H9 (cell line): Measurements from ENCODE around the gene TESK2. TPM values are rescaled to one million over a fixed set of nuclear protein-coding genes. Genes with fewer than 3 reads are reported as not detected.

Source experiments
- DNase-seq: peaks from one replicate; pipeline ENCODE4 v3.0.0-alpha.2; 2017
- H2AFZ ChIP-seq: one replicate; pipeline ENCODE4 v1.6.1; 2013; ENCODE audit warnings: mild to moderate bottlenecking, low read length, control low read depth, moderate library complexity
- H2AK5ac ChIP-seq: 2 replicates; pipeline ENCODE4 v1.6.1; 2013; ENCODE audit warnings: low read length, control low read depth, mixed read lengths; ENCODE audit not compliant: insufficient read length
- H2BK120ac ChIP-seq: one replicate; pipeline ENCODE4 v1.6.1; 2013; ENCODE audit warnings: low read depth, mild to moderate bottlenecking, low read length, control low read depth, inconsistent platforms; ENCODE audit not compliant: poor library complexity, severe bottlenecking
- H2BK12ac ChIP-seq: 2 replicates; pipeline ENCODE4 v1.6.1; 2013; ENCODE audit warnings: low read length, control low read depth, mixed read lengths, low read depth; ENCODE audit not compliant: insufficient read length
- H2BK15ac ChIP-seq: 2 replicates; pipeline ENCODE4 v1.6.1; 2013; ENCODE audit warnings: low read depth, low read length, control low read depth
- H2BK20ac ChIP-seq: one replicate; pipeline ENCODE4 v1.6.1; 2013; ENCODE audit warnings: low read depth, mild to moderate bottlenecking, low read length, control low read depth, inconsistent platforms; ENCODE audit not compliant: poor library complexity, severe bottlenecking
- H2BK5ac ChIP-seq: 2 replicates; pipeline ENCODE4 v1.6.1; 2013; ENCODE audit warnings: low read length, control low read depth, mixed read lengths; ENCODE audit not compliant: insufficient read length
- H3K14ac ChIP-seq: 2 replicates; pipeline ENCODE4 v1.6.1; 2013; ENCODE audit warnings: low read length, control low read depth; ENCODE audit not compliant: insufficient read depth
- H3K18ac ChIP-seq: 2 replicates; pipeline ENCODE4 v1.6.1; 2013; ENCODE audit warnings: low read depth, mild to moderate bottlenecking, mixed read lengths, low read length, control low read depth; ENCODE audit not compliant: insufficient read length
- H3K23ac ChIP-seq: 2 replicates; pipeline ENCODE4 v1.6.1; 2013; ENCODE audit warnings: low read length, control low read depth, mixed read lengths, low read depth; ENCODE audit not compliant: insufficient read length
- H3K23me2 ChIP-seq: 2 replicates; pipeline ENCODE4 v1.6.1; 2013; ENCODE audit warnings: low read depth, mild to moderate bottlenecking, mixed read lengths, low read length, control low read depth; ENCODE audit not compliant: insufficient read length, poor library complexity, severe bottlenecking
- H3K27ac ChIP-seq: 2 replicates; pipeline ENCODE4 v1.5.1; 2013; ENCODE audit warnings: low read length, control low read depth, mixed read lengths, low read depth; ENCODE audit not compliant: insufficient read length
- H3K27me3 ChIP-seq: 2 replicates; pipeline ENCODE4 v1.6.1; 2013; ENCODE audit warnings: low read length, control low read depth, inconsistent platforms; ENCODE audit not compliant: insufficient read depth
- H3K4ac ChIP-seq: 2 replicates; pipeline ENCODE4 v1.6.1; 2013; ENCODE audit warnings: low read depth, mild to moderate bottlenecking, control low read depth, inconsistent platforms, low read length, moderate library complexity
- H3K4me1 ChIP-seq: 2 replicates; pipeline ENCODE4 v1.6.1; 2013; ENCODE audit warnings: low read length, control low read depth, inconsistent platforms; ENCODE audit not compliant: insufficient read depth
- H3K4me2 ChIP-seq: 2 replicates; pipeline ENCODE4 v1.6.1; 2013; ENCODE audit warnings: low read length, control low read depth, mixed read lengths; ENCODE audit not compliant: insufficient read length, insufficient read depth
- H3K56ac ChIP-seq: 2 replicates; pipeline ENCODE4 v1.6.1; 2013; ENCODE audit warnings: low read depth, mild to moderate bottlenecking, mixed read lengths, low read length, control low read depth; ENCODE audit not compliant: insufficient read length
- H3K79me1 ChIP-seq: 2 replicates; pipeline ENCODE4 v1.6.1; 2013; ENCODE audit warnings: low read depth, mild to moderate bottlenecking, moderate library complexity, low read length, control low read depth, inconsistent platforms; ENCODE audit not compliant: insufficient read depth, poor library complexity, severe bottlenecking
- H3K79me2 ChIP-seq: 2 replicates; pipeline ENCODE4 v1.6.1; 2013; ENCODE audit warnings: low read length, control low read depth, inconsistent platforms; ENCODE audit not compliant: insufficient read depth
- H3K9ac ChIP-seq: 2 replicates; pipeline ENCODE4 v1.6.1; 2013; ENCODE audit warnings: low read length, control low read depth, mixed read lengths; ENCODE audit not compliant: insufficient read length; ENCODE audit errors: extremely low read depth
- H3K9me3 ChIP-seq: one replicate; pipeline ENCODE4 v1.6.1; 2013; ENCODE audit warnings: low read depth, low read length, inconsistent platforms; ENCODE audit not compliant: control insufficient read depth
- H3T11ph ChIP-seq: one replicate; pipeline ENCODE4 v1.6.1; 2013; ENCODE audit warnings: mild to moderate bottlenecking, low read length, control low read depth, inconsistent platforms
- H4K20me1 ChIP-seq: one replicate; pipeline ENCODE4 v1.6.1; 2013; ENCODE audit not compliant: control insufficient read depth, insufficient read length, insufficient read depth
- H4K5ac ChIP-seq: 2 replicates; pipeline ENCODE4 v1.6.1; 2013; ENCODE audit warnings: low read depth, mild to moderate bottlenecking, mixed read lengths, low read length, control low read depth; ENCODE audit not compliant: insufficient read length
- H4K8ac ChIP-seq: replicated peaks from 2 replicates; pipeline ENCODE4 v1.6.1; 2013; ENCODE audit warnings: low read length, control low read depth, mixed read lengths, low read depth; ENCODE audit not compliant: insufficient read length
- H4K91ac ChIP-seq: 2 replicates; pipeline ENCODE4 v1.6.1; 2013; ENCODE audit warnings: low read depth, mild to moderate bottlenecking, moderate library complexity, mixed read lengths, low read length, control low read depth; ENCODE audit not compliant: insufficient read length
- H3K27ac Mint-ChIP-seq, 3 experiments: 2 replicates in 2 of 3; 3 replicates in 1 of 3; pipeline ENCODE4 v1.8.0; 2020 to 2021; ENCODE audit warnings: mixed read lengths in 3 of 3, mild to moderate bottlenecking in 1 of 3, moderate library complexity in 1 of 3
- H3K27me3 Mint-ChIP-seq: 2 replicates; pipeline ENCODE4 v1.8.0; 2021; ENCODE audit warnings: low read depth, mild to moderate bottlenecking, moderate library complexity, mixed read lengths
- H3K36me3 Mint-ChIP-seq, 3 experiments: 2 replicates in 2 of 3; 3 replicates in 1 of 3; pipeline ENCODE4 v1.8.0; 2020 to 2021; ENCODE audit warnings: low read depth in 3 of 3, mixed read lengths in 3 of 3; ENCODE audit not compliant: insufficient read depth in 1 of 3
- H3K4me1 Mint-ChIP-seq, 2 experiments: 2 replicates each; pipeline ENCODE4 v1.8.0; 2020; ENCODE audit warnings: mixed read lengths in 2 of 2
- H3K4me3 Mint-ChIP-seq, 2 experiments: 2 replicates in 1 of 2; 3 replicates in 1 of 2; pipeline ENCODE4 v1.8.0; 2020 to 2021; ENCODE audit warnings: mild to moderate bottlenecking in 2 of 2, mixed read lengths in 2 of 2, moderate library complexity in 1 of 2
- H3K9me3 Mint-ChIP-seq, 2 experiments: 2 replicates in 1 of 2; 3 replicates in 1 of 2; pipeline ENCODE4 v1.8.0; 2020; ENCODE audit warnings: mild to moderate bottlenecking in 2 of 2, mixed read lengths in 2 of 2, moderate library complexity in 1 of 2
- WGBS: extraction: QIAGEN DNeasy Blood & Tissue Kit; methylation state at CpG from one replicate; pipeline ENCODE4 v1.1.7; 2013; ENCODE audit warnings: missing lambda C conversion rate, low lambda C conversion rate, mixed read lengths; ENCODE audit not compliant: insufficient read length; ENCODE audit errors: extremely low coverage; 5-methylcytosine and 5-hydroxymethylcytosine counted together
- total RNA-seq: library from RNA; stranded (reverse); gene quantifications from 2 replicates; pipeline ENCODE4 v1.2.1, GENCODE V29; 2021
- TF ChIP-seq, protein P1 (sequence below): fragments of 200-600 bp; sonication (generic); conservative IDR thresholded peaks from 3 replicates; pipeline ENCODE4 v1.8.0; 2021; ENCODE audit warnings: antibody characterized with exemption, mild to moderate bottlenecking

Gene TESK2
- total RNA-seq, 1 experiment from 2014 or later = 7.2 TPM

DNA sequence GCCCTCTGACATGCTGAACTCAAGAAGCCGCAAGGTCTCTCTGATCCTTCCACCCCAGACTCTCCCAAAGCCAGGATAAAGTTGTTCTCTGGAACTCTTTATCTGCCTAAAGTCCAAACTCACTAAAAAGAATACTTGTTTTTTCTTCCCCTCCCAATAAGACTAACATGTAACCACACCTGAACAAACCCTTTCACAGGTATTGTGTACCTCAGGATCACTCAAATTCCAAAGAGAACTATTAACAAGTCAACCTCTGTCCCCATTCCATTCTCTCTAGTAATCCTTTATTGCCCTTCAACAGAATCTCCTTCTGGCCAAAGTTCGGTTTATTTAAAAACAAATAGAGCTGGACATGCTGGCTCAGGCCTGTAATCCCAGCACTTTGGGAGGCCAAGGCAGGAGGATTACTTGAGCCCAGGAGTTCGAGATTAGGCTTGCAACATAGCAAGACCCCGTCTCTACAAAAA is 155.1 kb downstream of the TESK2 start:
- Histone ChIP-seq H2BK20ac (no peak overlapping the region), H2AFZ (no peak overlapping the region), H3K23me2 (no peaks in the 10 kb centered on the region), H4K91ac (no peak overlapping the region), H4K8ac (no peak overlapping the region), H3K4me2 (no peak overlapping the region), H2BK15ac (no peak overlapping the region), H3T11ph (no peak overlapping the region), H3K23ac (no peak overlapping the region), H3K4ac (no peak overlapping the region), H3K4me1 (peaks cover 3% of the 10 kb centered on the region; the same call in 1 of the 2 replicates), H3K14ac (no peak overlapping the region), H4K20me1 (no peaks in the 10 kb centered on the region), H3K79me2 (peaks cover 4% of the 10 kb centered on the region; the same call in 1 of the 2 replicates), H3K9ac (no peak overlapping the region), H3K79me1 (no peaks in the 10 kb centered on the region), H3K27me3 (no peaks in the 10 kb centered on the region), H3K56ac (no peak overlapping the region), H2AK5ac (no peak overlapping the region), H2BK5ac (no peak overlapping the region), H3K18ac (no peak overlapping the region), H4K5ac (no peak overlapping the region), H3K27ac (no peak overlapping the region), H2BK12ac (no peak overlapping the region), H2BK120ac (no peak overlapping the region), H3K9me3 (no peaks in the 10 kb centered on the region)
- Mint-ChIP-seq H3K36me3 (peaks cover 24 to 50% (median 50%) of the 10 kb centered on the region in 3 experiments), H3K27me3 (no peaks in the 10 kb centered on the region), H3K9me3 (0 out of 5 replicates have a peak, but pooled peaks cover 0 to 4% of the 10 kb centered on the region in 2 experiments), H3K27ac (peak overlapping the region in 2 of 3 experiments; percentile 24 to 86; a peak in 3 of 7 replicates), H3K4me3 (no peak overlapping the region), H3K4me1 (peaks cover 21 to 37% of the 10 kb centered on the region in 2 experiments)
- no peak for DNase-seq
- TF ChIP-seq, protein P1, sequence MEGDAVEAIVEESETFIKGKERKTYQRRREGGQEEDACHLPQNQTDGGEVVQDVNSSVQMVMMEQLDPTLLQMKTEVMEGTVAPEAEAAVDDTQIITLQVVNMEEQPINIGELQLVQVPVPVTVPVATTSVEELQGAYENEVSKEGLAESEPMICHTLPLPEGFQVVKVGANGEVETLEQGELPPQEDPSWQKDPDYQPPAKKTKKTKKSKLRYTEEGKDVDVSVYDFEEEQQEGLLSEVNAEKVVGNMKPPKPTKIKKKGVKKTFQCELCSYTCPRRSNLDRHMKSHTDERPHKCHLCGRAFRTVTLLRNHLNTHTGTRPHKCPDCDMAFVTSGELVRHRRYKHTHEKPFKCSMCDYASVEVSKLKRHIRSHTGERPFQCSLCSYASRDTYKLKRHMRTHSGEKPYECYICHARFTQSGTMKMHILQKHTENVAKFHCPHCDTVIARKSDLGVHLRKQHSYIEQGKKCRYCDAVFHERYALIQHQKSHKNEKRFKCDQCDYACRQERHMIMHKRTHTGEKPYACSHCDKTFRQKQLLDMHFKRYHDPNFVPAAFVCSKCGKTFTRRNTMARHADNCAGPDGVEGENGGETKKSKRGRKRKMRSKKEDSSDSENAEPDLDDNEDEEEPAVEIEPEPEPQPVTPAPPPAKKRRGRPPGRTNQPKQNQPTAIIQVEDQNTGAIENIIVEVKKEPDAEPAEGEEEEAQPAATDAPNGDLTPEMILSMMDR = no peak
- WGBS = no CpG with 5 or more reads among the region's 4 CpGs
